GM10248 (cell line): Measurements from ENCODE around the gene PXMP2.

ENCODE experiments used
- CTCF ChIA-PET: fragments of 300-600 bp; sonication (Branson Sonifier 250); formaldehyde crosslinking; extraction: SDS; loops from one replicate; lab custom pipeline; 2021; ENCODE audit warnings: antibody characterized with exemption; lab: Yijun Ruan, JAX
- POLR2A ChIA-PET: fragments of 350-650 bp; sonication (Branson Sonifier 250); formaldehyde crosslinking; extraction: SDS; loops from one replicate; lab custom pipeline; 2020; ENCODE audit warnings: antibody characterized with exemption; lab: Yijun Ruan, JAX
- DNase-seq: peaks from one replicate; pipeline ENCODE4 v3.0.0; 2012; ENCODE audit errors: extremely low spot score
- CTCF ChIP-seq: IDR thresholded peaks from 2 replicates; pipeline ENCODE4 v1.5.1; 2012; ENCODE audit warnings: mild to moderate bottlenecking, low read depth; ENCODE audit errors: extremely low read depth, missing control alignments, control extremely low read depth

The PXMP2 gene

GRCh38 chr12:132734206-132734605 lies 46.8 kb downstream of the PXMP2 start:
- no peak for TF ChIP-seq CTCF
- POLR2A ChIA-PET, result no interaction called here
- no peak for DNase-seq
- CTCF ChIA-PET, result interaction anchor here (1.1 kb wide), 1 partner anchor 27 kb away, joined by 5 read pairs; no protein-coding TSS in a partner anchor

GRCh38 chr12:132735496-132735895 lies 48.1 kb downstream of the PXMP2 start:
- POLR2A ChIA-PET, result no interaction called here
- DNase-seq, result no peak
- TF ChIP-seq CTCF, result no peak
- CTCF ChIA-PET, result interaction anchor here (1.2 kb wide), 1 partner anchor 11 kb away, joined by 3 read pairs; no protein-coding TSS in a partner anchor

DNA sequence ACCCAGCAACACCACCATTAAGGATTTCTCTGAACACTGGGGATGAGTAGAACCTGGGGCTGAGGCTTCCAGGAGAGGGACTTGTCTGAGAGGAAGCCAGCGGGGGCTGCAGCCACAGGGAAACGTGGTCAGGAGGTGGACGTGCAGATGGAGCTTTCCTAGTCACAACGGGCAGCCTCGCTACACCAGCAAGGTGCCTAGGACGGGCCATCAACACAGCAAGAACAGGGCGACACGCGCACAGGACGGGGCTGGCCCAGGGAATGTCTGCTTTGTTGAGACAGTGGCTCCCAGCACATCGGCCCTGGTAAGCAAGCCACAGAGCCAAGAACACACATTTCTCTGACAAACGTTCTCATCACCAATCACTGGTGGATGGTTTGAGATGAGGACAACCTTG lies 49.0 kb downstream of the PXMP2 start:
- POLR2A ChIA-PET, result no interaction called here
- no peak for TF ChIP-seq CTCF
- CTCF ChIA-PET, result no interaction called here
- DNase-seq, result no peak

- ChIA-PET CTCF (interaction anchor here (1.4 kb wide), 1 partner anchor 8 kb away, joined by 4 read pairs; no protein-coding TSS in a partner anchor), POLR2A (no interaction called here)
- no peak for DNase-seq
- TF ChIP-seq CTCF, result no peak
These were observed 49.5 kb downstream of the PXMP2 start for GRCh38 chr12:132736913-132737312.

DNA sequence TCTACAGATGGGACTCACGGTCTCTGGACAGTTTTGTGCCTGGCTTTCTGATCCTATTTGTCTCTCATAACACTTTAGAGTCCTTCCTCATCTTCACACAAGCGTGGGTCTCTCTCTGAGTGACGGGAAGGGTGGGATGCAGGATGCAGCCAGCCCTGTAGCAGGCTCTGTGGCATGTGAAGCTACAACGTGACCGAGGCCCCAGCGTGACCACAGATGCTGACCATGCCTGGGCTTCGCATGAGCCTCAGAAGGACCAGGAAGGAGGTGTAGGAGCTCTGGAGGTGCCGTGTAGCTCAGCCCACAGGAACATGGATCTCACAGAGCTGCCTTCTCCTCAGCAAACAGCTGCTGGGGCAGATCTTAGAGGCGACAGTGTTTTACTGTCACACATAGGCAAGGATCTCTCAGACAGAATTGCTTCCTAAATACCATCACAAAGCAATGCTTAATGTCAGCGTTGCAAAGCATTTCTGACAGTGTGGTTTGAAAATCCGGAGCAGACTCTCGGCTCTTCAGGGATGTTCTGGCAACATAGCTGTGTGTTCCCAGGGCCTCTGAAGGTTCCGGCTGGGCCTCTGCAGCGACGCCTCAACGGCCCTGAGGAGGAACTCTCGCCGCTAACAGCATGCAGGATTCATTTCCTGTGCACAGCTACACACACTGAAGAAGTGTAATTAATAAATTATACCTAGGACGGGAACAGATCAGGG lies 52.4 kb downstream of the PXMP2 start:
- TF ChIP-seq CTCF, result no peak
- no peak for DNase-seq
- ChIA-PET POLR2A (interaction anchor here (1.0 kb wide), 1 partner anchor 11 kb away, joined by 6 read pairs; no protein-coding TSS in a partner anchor), CTCF (interaction anchor here (2.1 kb wide), 1 partner anchor 11 kb away, joined by 5 read pairs; no protein-coding TSS in a partner anchor)

DNA sequence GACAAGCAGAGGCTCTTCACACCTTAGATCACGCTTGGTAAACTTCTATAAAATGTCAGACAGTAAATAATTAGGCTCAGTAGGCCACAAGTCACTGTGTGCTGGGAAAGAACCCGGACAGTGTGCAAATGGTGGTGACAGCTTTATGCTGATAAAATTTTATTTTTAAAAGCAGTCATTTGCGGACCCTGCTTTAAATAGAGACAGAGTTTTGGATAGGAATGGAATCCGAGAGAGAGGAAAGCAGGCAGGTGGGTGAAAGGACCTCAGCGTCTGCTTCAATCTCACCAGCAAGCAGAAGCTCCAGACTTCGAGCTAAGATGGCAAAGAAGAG lies 52.9 kb downstream of the PXMP2 start:
- no peak for DNase-seq
- CTCF ChIA-PET, result interaction anchor here (2.1 kb wide), 1 partner anchor 11 kb away, joined by 5 read pairs; no protein-coding TSS in a partner anchor
- POLR2A ChIA-PET, result no interaction called here
- no peak for TF ChIP-seq CTCF
